HCT116 (cell line): ENCODE measurements around the gene ASCL3. TPM values are rescaled to one million over a fixed set of nuclear protein-coding genes. Genes with fewer than 3 reads are reported as not detected.
"Not testable (repeated sequence)": the region's sequence is repeated elsewhere in the genome, so short reads cannot be mapped to it uniquely, and the experiment has no call there.

Source experiments
- ATAC-seq: fragments of 200-7000 bp; cut with Tn5 transposase; 2 replicates; pipeline ENCODE4 v1.9.1; 2020; ENCODE audit warnings: mild to moderate bottlenecking, moderate library complexity
- BruUV-seq: library from RNA; stranded (reverse); fragments of 400-500 nt; replicated peaks from 2 replicates; lab custom pipeline; 2021; lab: Mats Ljungman, UMichigan
- CTCF ChIA-PET: fragments of 300-600 bp; sonication (Branson Sonifier 250); formaldehyde crosslinking; loops from one replicate; lab custom pipeline; 2021; ENCODE audit warnings: antibody characterized with exemption; lab: Charles Lee
- POLR2A ChIA-PET: fragments of 300-600, 350-600 bp; sonication (Branson Sonifier 250); formaldehyde crosslinking; loops from one replicate; lab custom pipeline; 2021; ENCODE audit warnings: antibody characterized with exemption; lab: Charles Lee
- RAD21 ChIA-PET, 2 experiments: fragments of 300-600 bp; sonication (Branson Sonifier 250); formaldehyde crosslinking; loops; one replicate each; lab custom pipeline; 2023; ENCODE audit warnings: low total read pairs in 2 of 2; ENCODE audit not compliant: uncharacterized antibody in 2 of 2, unreplicated experiment in 2 of 2, low non-redundant PET in 1 of 2; lab: Charles Lee
- DNase-seq: peaks from one replicate; pipeline ENCODE4 v3.0.0-alpha.2; 2010; ENCODE audit warnings: low read depth, low spot score
- H2AFZ ChIP-seq: fragments of 200-600 bp; shearing (Covaris generic), sonication (generic); 2 replicates; pipeline ENCODE4 v1.6.1; 2017; ENCODE audit warnings: low read depth, mixed run types, mixed read lengths, antibody characterized with exemption, low read length; ENCODE audit not compliant: poor library complexity, severe bottlenecking
- H3K27ac ChIP-seq: 2 replicates; pipeline ENCODE4 v1.5.1; 2012; ENCODE audit warnings: low read depth, low read length
- H3K27me3 ChIP-seq: fragments of 200-600 bp; sonication (generic); 2 replicates; pipeline ENCODE4 v1.6.1; 2016; ENCODE audit warnings: mixed run types, low read length, mixed read lengths; ENCODE audit not compliant: insufficient read depth
- H3K36me3 ChIP-seq, 2 experiments: fragments of 200-500 bp in 1 of 2; fragments of 200-600 bp in 1 of 2; sonication (Bioruptor generic) in 1 of 2; sonication (generic) in 1 of 2; 2 replicates each; pipeline versions ENCODE4 v1.5.1 to v1.6.1; 2014 to 2016; ENCODE audit warnings: low read length in 2 of 2, inconsistent platforms in 1 of 2, mixed read lengths in 1 of 2, mixed run types in 1 of 2; ENCODE audit not compliant: insufficient read depth in 2 of 2, control insufficient read depth in 1 of 2
- H3K4me1 ChIP-seq, 2 experiments: fragments of 200-600 bp in 1 of 2; sonication (generic) in 1 of 2; 2 replicates each; pipeline versions ENCODE4 v1.5.1 to v1.6.1; 2012 to 2017; ENCODE audit warnings: low read length in 2 of 2, inconsistent platforms in 1 of 2, mild to moderate bottlenecking in 1 of 2, mixed read lengths in 1 of 2, mixed run types in 1 of 2, moderate library complexity in 1 of 2; ENCODE audit not compliant: insufficient read depth in 2 of 2, control insufficient read depth in 1 of 2
- H3K4me2 ChIP-seq: fragments of 200-600 bp; sonication (generic); 2 replicates; pipeline ENCODE4 v1.6.1; 2017; ENCODE audit warnings: mixed run types, low read length, mixed read lengths
- H3K4me3 ChIP-seq, 2 experiments: fragments of 200-600 bp in 1 of 2; sonication (generic) in 1 of 2; replicated peaks in 1 of 2; 2 replicates each; pipeline ENCODE4 v1.5.1; 2011 to 2016; ENCODE audit warnings: low read length in 2 of 2, control low read depth in 1 of 2, low read depth in 1 of 2, mild to moderate bottlenecking in 1 of 2, mixed read lengths in 1 of 2, mixed run types in 1 of 2
- H3K79me2 ChIP-seq: fragments of 200-600 bp; sonication (generic); 2 replicates; pipeline ENCODE4 v1.6.1; 2017; ENCODE audit warnings: mild to moderate bottlenecking, mixed run types, low read length, moderate library complexity, mixed read lengths; ENCODE audit not compliant: insufficient read depth
- H3K9ac ChIP-seq: fragments of 200-600 bp; sonication (generic); 2 replicates; pipeline ENCODE4 v1.6.1; 2016; ENCODE audit warnings: low read length, mixed read lengths
- H3K9me2 ChIP-seq: fragments of 200-600 bp; sonication (generic), shearing (Covaris generic); 2 replicates; pipeline ENCODE4 v1.6.1; 2017; ENCODE audit warnings: mixed run types, mild to moderate bottlenecking, moderate library complexity; ENCODE audit not compliant: insufficient read depth
- H3K9me3 ChIP-seq, 2 experiments: fragments of 200-500 bp in 1 of 2; fragments of 200-600 bp in 1 of 2; sonication (Bioruptor generic) in 1 of 2; sonication (generic) in 1 of 2; 2 replicates each; pipeline ENCODE4 v1.6.1; 2014 to 2017; ENCODE audit warnings: low read length in 2 of 2, mixed read lengths in 2 of 2, inconsistent platforms in 1 of 2, low read depth in 1 of 2, mild to moderate bottlenecking in 1 of 2, mixed run types in 1 of 2, moderate library complexity in 1 of 2; ENCODE audit not compliant: control insufficient read depth in 1 of 2, insufficient read depth in 1 of 2
- H4K20me1 ChIP-seq: fragments of 200-600 bp; sonication (generic), shearing (Covaris generic); 2 replicates; pipeline ENCODE4 v1.6.1; 2017; ENCODE audit warnings: mixed run types, mild to moderate bottlenecking, moderate library complexity; ENCODE audit not compliant: insufficient read depth
- CBX3 ChIP-seq: IDR thresholded peaks from 2 replicates; pipeline ENCODE4 v1.6.1; 2012; ENCODE audit warnings: low read depth
- CTCF ChIP-seq, 3 experiments: fragments of 200-600 bp in 1 of 3; sonication (generic) in 1 of 3; IDR thresholded peaks in 2 of 3; conservative IDR thresholded peaks in 1 of 3; 2 replicates each; pipeline ENCODE4 v1.5.1; 2012 to 2017; ENCODE audit warnings: low read depth in 2 of 3, low read length in 2 of 3, antibody characterized with exemption in 1 of 3, borderline replicate concordance in 1 of 3, control low read depth in 1 of 3, mild to moderate bottlenecking in 1 of 3, mixed read lengths in 1 of 3, mixed run types in 1 of 3, moderate library complexity in 1 of 3; ENCODE audit not compliant: insufficient read depth in 1 of 3
- ELF1 ChIP-seq: IDR thresholded peaks from 2 replicates; pipeline ENCODE4 v1.6.1; 2012; ENCODE audit warnings: low read depth, borderline replicate concordance
- POLR2A ChIP-seq: IDR thresholded peaks from 2 replicates; pipeline ENCODE4 v1.7.0; 2011; ENCODE audit warnings: borderline replicate concordance; ENCODE audit not compliant: insufficient read depth, insufficient read length; ENCODE audit errors: extremely low read depth
- SIN3A ChIP-seq: IDR thresholded peaks from 2 replicates; pipeline ENCODE4 v1.6.1; 2012; ENCODE audit warnings: low read depth
- TCF7L2 ChIP-seq: IDR thresholded peaks from 2 replicates; pipeline ENCODE4 v1.7.0; 2011; ENCODE audit warnings: borderline replicate concordance, inconsistent platforms; ENCODE audit not compliant: insufficient read depth, insufficient read length; ENCODE audit errors: extremely low read depth
- ZFX ChIP-seq: fragments of 450-650 bp; IDR thresholded peaks from 2 replicates; pipeline ENCODE4 v1.6.1; 2017
- intact Hi-C: fragments of 100-400 bp; cut with micrococcal nuclease; formaldehyde crosslinking; loops from 2 replicates; pipeline ENCODE4 v1.10.0; 2022
- total RNA-seq: library from RNA; stranded (reverse); gene quantifications from one replicate; pipeline ENCODE4 v1.2.1, GENCODE V29; 2021; ENCODE audit not compliant: unreplicated experiment
- TF ChIP-seq, protein P1 (sequence below): IDR thresholded peaks from 2 replicates; pipeline ENCODE4 v1.6.1; 2012

Gene ASCL3
- total RNA-seq, 1 experiment from 2014 or later = not detected

GRCh38 chr11:8899119-8899753 lies 43.6 kb downstream of the ASCL3 start (continued):
- TF ChIP-seq, protein P1, sequence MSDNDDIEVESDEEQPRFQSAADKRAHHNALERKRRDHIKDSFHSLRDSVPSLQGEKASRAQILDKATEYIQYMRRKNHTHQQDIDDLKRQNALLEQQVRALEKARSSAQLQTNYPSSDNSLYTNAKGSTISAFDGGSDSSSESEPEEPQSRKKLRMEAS = no peak
- TF ChIP-seq CBX3 = no peak
- TF ChIP-seq CTCF (IDR thresholded peaks at IDR 0.05 in 2 of 3, conservative IDR thresholded peaks at IDR 0.05 in 1 of 3; ENCODE audit: borderline replicate concordance in 1 of 3, insufficient read depth in 1 of 3, low read depth in 2 of 3, low read length in 2 of 3) = no peak
- no peak for TF ChIP-seq ELF1
- no peak for TF ChIP-seq POLR2A
- TF ChIP-seq ZFX = no peak
- no peak for TF ChIP-seq SIN3A
- no peak for TF ChIP-seq TCF7L2
- TF ChIP-seq, all 23 proteins: peak for 0

DNA sequence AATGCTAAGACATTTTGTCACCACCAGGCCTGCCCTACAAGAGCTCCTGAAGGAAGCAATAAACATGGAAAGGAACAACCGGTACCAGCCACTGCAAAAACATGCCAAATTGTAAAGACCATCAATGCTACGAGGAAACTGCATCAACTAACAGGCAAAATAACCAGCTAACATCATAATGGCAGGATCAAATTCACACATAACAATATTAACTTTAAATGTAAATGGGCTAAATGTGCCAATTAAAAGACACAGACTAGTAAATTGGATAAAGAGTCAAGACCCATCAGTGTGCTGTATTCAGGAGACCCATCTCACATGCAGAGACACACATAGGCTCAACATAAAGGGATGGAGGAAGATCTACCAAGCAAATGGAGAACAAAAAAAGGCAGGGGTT lies 51.6 kb downstream of the ASCL3 start:
- H3K9ac ChIP-seq, H3K27ac ChIP-seq, H3K4me3 ChIP-seq, H4K20me1 ChIP-seq, RAD21 ChIA-PET, H3K79me2 ChIP-seq, H3K9me2 ChIP-seq, CTCF ChIA-PET, H3K4me2 ChIP-seq, POLR2A ChIA-PET, H3K4me1 ChIP-seq, H3K9me3 ChIP-seq, H3K36me3 ChIP-seq, intact Hi-C loops, H2AFZ ChIP-seq, BruUV-seq, DNase-seq, H3K27me3 ChIP-seq, ATAC-seq: not testable (repeated sequence)

Other genes with a start within 250 kb of the ASCL3 start
- gene AKIP1, start 31.8 kb downstream of the ASCL3 start, total RNA-seq = 30.3 TPM
- gene C11orf16, start 10.1 kb downstream of the ASCL3 start, total RNA-seq = not detected
- 26.8 TPM for gene TMEM9B, start 21.4 kb upstream of the ASCL3 start, total RNA-seq
- 0.15 TPM for gene NRIP3, start 61.0 kb upstream of the ASCL3 start, total RNA-seq
- 1.3 TPM for gene SCUBE2, start 148.6 kb upstream of the ASCL3 start, total RNA-seq